Transverse colon (tissue), 3 donors: ENCODE results near the gene OLFML1.

ENCODE experiments used
- EP300 ChIP-seq: sonication (generic); formaldehyde crosslinking; IDR thresholded peaks from one replicate; pipeline ENCODE4 v1.6.1; 2017; ENCODE audit warnings: antibody characterized with exemption, low read depth
- POLR2A ChIP-seq: fragments of 450-650 bp; IDR thresholded peaks from one replicate; pipeline ENCODE4 v1.6.1; 2016; ENCODE audit warnings: antibody characterized with exemption, mild to moderate bottlenecking, moderate library complexity
- TF ChIP-seq, protein P1 (sequence below), 5 experiments: fragments of 200-600 bp in 3 of 5; fragments of 450-650 bp in 2 of 5; sonication (generic) in 3 of 5; IDR thresholded peaks; 1 replicate in 2 of 5; 2 replicates in 3 of 5; pipeline ENCODE4 v1.5.1; 2016 to 2017; ENCODE audit warnings: antibody characterized with exemption in 5 of 5, inconsistent platforms in 3 of 5, mild to moderate bottlenecking in 2 of 5, moderate library complexity in 1 of 5

DNA sequence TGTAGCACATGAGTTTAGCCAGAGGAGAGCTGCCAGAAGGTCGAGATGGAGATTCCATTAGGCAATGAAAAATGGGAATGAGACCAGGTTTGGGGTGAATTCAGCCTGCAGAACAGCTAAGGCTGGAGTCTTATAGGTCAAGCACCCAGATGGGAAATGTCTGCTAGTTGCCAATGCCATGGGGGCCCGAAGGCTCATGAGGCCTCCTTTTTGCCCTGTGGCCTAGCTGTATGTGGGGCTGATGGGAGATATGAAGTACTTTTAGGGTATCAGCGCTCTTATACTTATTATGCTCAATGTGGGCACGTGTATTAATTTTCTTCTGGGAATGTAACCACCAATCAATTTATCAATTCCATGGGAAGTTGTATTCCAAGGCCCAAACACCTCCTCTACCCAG, 37.2 kb downstream of the OLFML1 start:
- TF ChIP-seq, protein P1, sequence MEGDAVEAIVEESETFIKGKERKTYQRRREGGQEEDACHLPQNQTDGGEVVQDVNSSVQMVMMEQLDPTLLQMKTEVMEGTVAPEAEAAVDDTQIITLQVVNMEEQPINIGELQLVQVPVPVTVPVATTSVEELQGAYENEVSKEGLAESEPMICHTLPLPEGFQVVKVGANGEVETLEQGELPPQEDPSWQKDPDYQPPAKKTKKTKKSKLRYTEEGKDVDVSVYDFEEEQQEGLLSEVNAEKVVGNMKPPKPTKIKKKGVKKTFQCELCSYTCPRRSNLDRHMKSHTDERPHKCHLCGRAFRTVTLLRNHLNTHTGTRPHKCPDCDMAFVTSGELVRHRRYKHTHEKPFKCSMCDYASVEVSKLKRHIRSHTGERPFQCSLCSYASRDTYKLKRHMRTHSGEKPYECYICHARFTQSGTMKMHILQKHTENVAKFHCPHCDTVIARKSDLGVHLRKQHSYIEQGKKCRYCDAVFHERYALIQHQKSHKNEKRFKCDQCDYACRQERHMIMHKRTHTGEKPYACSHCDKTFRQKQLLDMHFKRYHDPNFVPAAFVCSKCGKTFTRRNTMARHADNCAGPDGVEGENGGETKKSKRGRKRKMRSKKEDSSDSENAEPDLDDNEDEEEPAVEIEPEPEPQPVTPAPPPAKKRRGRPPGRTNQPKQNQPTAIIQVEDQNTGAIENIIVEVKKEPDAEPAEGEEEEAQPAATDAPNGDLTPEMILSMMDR (IDR thresholded peaks at IDR 0.05): no peak
- TF ChIP-seq POLR2A (no peak), EP300 (no peak)
